Activated CD8-positive, alpha-beta memory T cell treated with anti-CD3 and anti-CD28 coated beads, Interleukin-2, amount 10 ng/mL, durations not matched to agents 7 days and 5 days (primary cell): Measurements from ENCODE around the gene AKAP13. TPM values are rescaled to one million over a fixed set of nuclear protein-coding genes. Genes with fewer than 3 reads are reported as not detected.

Experiments
- ATAC-seq: fragments of 150-1000 bp; cut with Tn5 transposase; one replicate; pipeline ENCODE4 v1.10.0; 2021; ENCODE audit warnings: moderate library complexity
- CTCF ChIA-PET: fragments of 350-600 bp; sonication (Branson Sonifier 250); formaldehyde crosslinking; loops from one replicate; lab custom pipeline; 2021; ENCODE audit warnings: antibody characterized with exemption; lab: Charles Lee
- DNase-seq: peaks from one replicate; pipeline ENCODE4 v3.0.0-alpha.2; 2020
- H3K27ac Mint-ChIP-seq: one replicate; pipeline ENCODE4 v1.8.0; 2021; ENCODE audit warnings: mild to moderate bottlenecking, mixed read lengths
- H3K27me3 Mint-ChIP-seq: one replicate; pipeline ENCODE4 v1.8.0; 2021; ENCODE audit warnings: mixed read lengths
- H3K36me3 Mint-ChIP-seq: one replicate; pipeline ENCODE4 v1.8.0; 2021; ENCODE audit warnings: mild to moderate bottlenecking, mixed read lengths
- H3K4me1 Mint-ChIP-seq: one replicate; pipeline ENCODE4 v1.8.0; 2021; ENCODE audit warnings: mixed read lengths
- H3K4me3 Mint-ChIP-seq: one replicate; pipeline ENCODE4 v1.8.0; 2021; ENCODE audit warnings: mild to moderate bottlenecking, moderate library complexity, mixed read lengths
- H3K9me3 Mint-ChIP-seq: one replicate; pipeline ENCODE4 v1.8.0; 2022; ENCODE audit warnings: low read depth, mixed read lengths
- total RNA-seq, 2 experiments: library from RNA; stranded (reverse); gene quantifications; one replicate each; pipeline ENCODE4 v1.2.3, GENCODE V29; 2021

The AKAP13 gene
- total RNA-seq, 2 experiments from 2014 or later: 150 to 172 TPM

GRCh38 chr15:85496551-85497171, 116.3 kb downstream of the AKAP13 start:
- no peak for DNase-seq
- Mint-ChIP-seq H3K27ac (no peak overlapping the region), H3K4me1 (peaks cover 38% of the 10 kb centered on the region), H3K9me3 (no peaks in the 10 kb centered on the region), H3K27me3 (no peaks in the 10 kb centered on the region), H3K4me3 (no peak overlapping the region), H3K36me3 (no peaks in the 10 kb centered on the region)
- CTCF ChIA-PET: interaction anchor here (1.8 to 1.9 kb wide), 2 partner anchors 8 to 11 kb away, joined by 5 to 6 read pairs; no protein-coding TSS in a partner anchor
- ATAC-seq: no peak

- no peaks in the 10 kb centered on the region for H3K27me3 Mint-ChIP-seq
- H3K4me3 Mint-ChIP-seq: no peak overlapping the region
- CTCF ChIA-PET: interaction anchor here (1.8 to 1.9 kb wide), 2 partner anchors 9 to 12 kb away, joined by 5 to 6 read pairs; no protein-coding TSS in a partner anchor
- no peaks in the 10 kb centered on the region for H3K9me3 Mint-ChIP-seq
- DNase-seq (no peak), ATAC-seq (no peak)
- H3K27ac Mint-ChIP-seq: no peak overlapping the region
- peaks cover 42% of the 10 kb centered on the region for H3K4me1 Mint-ChIP-seq
- H3K36me3 Mint-ChIP-seq: no peaks in the 10 kb centered on the region
Measured at GRCh38 chr15:85497172-85497569, 116.8 kb downstream of the AKAP13 start.

- DNase-seq (no peak), ATAC-seq (no peak)
- Mint-ChIP-seq H3K27me3 (no peaks in the 10 kb centered on the region), H3K27ac (no peak overlapping the region), H3K9me3 (no peaks in the 10 kb centered on the region), H3K4me3 (no peak overlapping the region), H3K36me3 (no peaks in the 10 kb centered on the region), H3K4me1 (peaks cover 43% of the 10 kb centered on the region)
- CTCF ChIA-PET: interaction anchor here (0.6 to 1.9 kb wide), 3 partner anchors 10 to 923 kb away, joined by 3 to 6 read pairs (median 5); no protein-coding TSS in a partner anchor
Measured at GRCh38 chr15:85498471-85498870, 118.1 kb downstream of the AKAP13 start.

- ATAC-seq (no peak), DNase-seq (no peak)
- no peak overlapping the region for H3K4me3 Mint-ChIP-seq
- CTCF ChIA-PET: interaction anchor here (1.3 to 1.7 kb wide), 2 partner anchors 29 to 203 kb away, joined by 3 to 6 read pairs; no protein-coding TSS in a partner anchor
- peaks cover 43% of the 10 kb centered on the region for H3K4me1 Mint-ChIP-seq
- no peaks in the 10 kb centered on the region for H3K9me3 Mint-ChIP-seq
- H3K36me3 Mint-ChIP-seq: no peaks in the 10 kb centered on the region
- H3K27me3 Mint-ChIP-seq: no peaks in the 10 kb centered on the region
- no peak overlapping the region for H3K27ac Mint-ChIP-seq
Measured at GRCh38 chr15:85499371-85499887, 119.0 kb downstream of the AKAP13 start.

GRCh38 chr15:85500060-85500708, 119.8 kb downstream of the AKAP13 start:
- Mint-ChIP-seq H3K36me3 (no peaks in the 10 kb centered on the region), H3K27me3 (no peaks in the 10 kb centered on the region), H3K4me1 (peaks cover 49% of the 10 kb centered on the region), H3K27ac (no peak overlapping the region), H3K4me3 (no peak overlapping the region), H3K9me3 (no peaks in the 10 kb centered on the region)
- CTCF ChIA-PET: interaction anchor here (0.6 to 1.7 kb wide), 4 partner anchors 28 to 306 kb away, joined by 3 to 6 read pairs (median 4); no protein-coding TSS in a partner anchor
- ATAC-seq (no peak), DNase-seq (no peak)

GRCh38 chr15:85500729-85501128, 120.3 kb downstream of the AKAP13 start:
- ATAC-seq (no peak), DNase-seq (no peak)
- H3K27me3 Mint-ChIP-seq: no peaks in the 10 kb centered on the region
- H3K36me3 Mint-ChIP-seq: no peaks in the 10 kb centered on the region
- peaks cover 49% of the 10 kb centered on the region for H3K4me1 Mint-ChIP-seq
- H3K27ac Mint-ChIP-seq: no peak overlapping the region
- H3K9me3 Mint-ChIP-seq: no peaks in the 10 kb centered on the region
- no peak overlapping the region for H3K4me3 Mint-ChIP-seq
- CTCF ChIA-PET: interaction anchor here (0.6 to 1.7 kb wide), 3 partner anchors 204 to 305 kb away, joined by 3 to 6 read pairs (median 4); no protein-coding TSS in a partner anchor

- no peak for ATAC-seq
- Mint-ChIP-seq H3K4me3 (no peak overlapping the region), H3K4me1 (peaks cover 51% of the 10 kb centered on the region), H3K27ac (no peak overlapping the region), H3K36me3 (no peaks in the 10 kb centered on the region), H3K9me3 (no peaks in the 10 kb centered on the region), H3K27me3 (no peaks in the 10 kb centered on the region)
- CTCF ChIA-PET: interaction anchor here (0.6 to 0.8 kb wide), 2 partner anchors 8 to 316 kb away, joined by 3 read pairs; no protein-coding TSS in a partner anchor
- DNase-seq: no peak
Measured at GRCh38 chr15:85501574-85501973, 121.2 kb downstream of the AKAP13 start.

- Mint-ChIP-seq H3K9me3 (no peaks in the 10 kb centered on the region), H3K4me1 (peaks cover 44% of the 10 kb centered on the region), H3K27me3 (no peaks in the 10 kb centered on the region), H3K36me3 (no peaks in the 10 kb centered on the region), H3K4me3 (no peak overlapping the region), H3K27ac (no peak overlapping the region)
- CTCF ChIA-PET: interaction anchor here (0.6 to 4.7 kb wide), 4 partner anchors 14 to 229 kb away, joined by 3 to 36 read pairs (median 7); no protein-coding TSS in a partner anchor
- no peak for ATAC-seq
- no peak for DNase-seq
Measured at GRCh38 chr15:85503151-85503799, 122.9 kb downstream of the AKAP13 start.

GRCh38 chr15:85504749-85505676, 124.6 kb downstream of the AKAP13 start:
- Mint-ChIP-seq H3K4me1 (peaks cover 32% of the 10 kb centered on the region), H3K4me3 (no peak overlapping the region), H3K36me3 (peaks cover 1% of the 10 kb centered on the region), H3K9me3 (peaks cover 2% of the 10 kb centered on the region), H3K27me3 (no peaks in the 10 kb centered on the region), H3K27ac (no peak overlapping the region)
- ATAC-seq (no peak), DNase-seq (peak; percentile 53)
- CTCF ChIA-PET: interaction anchor here (0.6 to 4.7 kb wide), 20 partner anchors 10 to 573 kb away, joined by 3 to 36 read pairs (median 4); no protein-coding TSS in a partner anchor

- no peak for ATAC-seq
- Mint-ChIP-seq H3K4me3 (no peak overlapping the region), H3K27me3 (no peaks in the 10 kb centered on the region), H3K9me3 (peaks cover 2% of the 10 kb centered on the region), H3K4me1 (peaks cover 16% of the 10 kb centered on the region), H3K27ac (no peak overlapping the region), H3K36me3 (peaks cover 1% of the 10 kb centered on the region)
- DNase-seq: no peak
- CTCF ChIA-PET: interaction anchor here (0.8 to 4.7 kb wide), 4 partner anchors 18 to 211 kb away, joined by 3 to 36 read pairs (median 6); no protein-coding TSS in a partner anchor
Measured at GRCh38 chr15:85507114-85507513, 126.7 kb downstream of the AKAP13 start.

GRCh38 chr15:85509973-85510372, 129.6 kb downstream of the AKAP13 start:
- Mint-ChIP-seq H3K4me3 (no peak overlapping the region), H3K27ac (no peak overlapping the region), H3K4me1 (peaks cover 17% of the 10 kb centered on the region), H3K27me3 (no peaks in the 10 kb centered on the region), H3K9me3 (peaks cover 2% of the 10 kb centered on the region), H3K36me3 (peaks cover 3% of the 10 kb centered on the region)
- DNase-seq: no peak
- CTCF ChIA-PET: interaction anchor here (0.9 kb wide), 1 partner anchor 32 kb away, joined by 3 read pairs; no protein-coding TSS in a partner anchor
- ATAC-seq: no peak

GRCh38 chr15:85514413-85514812, 134.0 kb downstream of the AKAP13 start:
- H3K27me3 Mint-ChIP-seq: no peaks in the 10 kb centered on the region
- no peaks in the 10 kb centered on the region for H3K9me3 Mint-ChIP-seq
- H3K4me3 Mint-ChIP-seq: no peak overlapping the region
- ATAC-seq: no peak
- H3K27ac Mint-ChIP-seq: no peak overlapping the region
- DNase-seq: no peak
- CTCF ChIA-PET: no interaction called here
- H3K4me1 Mint-ChIP-seq: peaks cover 15% of the 10 kb centered on the region
- peaks cover 6% of the 10 kb centered on the region for H3K36me3 Mint-ChIP-seq
